NCI-H1105 (cell line): ENCODE results near the gene QSOX2.

Experiments
- DNase-seq: peaks from one replicate; lab custom pipeline; 2025; lab: John Stamatoyannopoulos, UW

The QSOX2 gene

DNA sequence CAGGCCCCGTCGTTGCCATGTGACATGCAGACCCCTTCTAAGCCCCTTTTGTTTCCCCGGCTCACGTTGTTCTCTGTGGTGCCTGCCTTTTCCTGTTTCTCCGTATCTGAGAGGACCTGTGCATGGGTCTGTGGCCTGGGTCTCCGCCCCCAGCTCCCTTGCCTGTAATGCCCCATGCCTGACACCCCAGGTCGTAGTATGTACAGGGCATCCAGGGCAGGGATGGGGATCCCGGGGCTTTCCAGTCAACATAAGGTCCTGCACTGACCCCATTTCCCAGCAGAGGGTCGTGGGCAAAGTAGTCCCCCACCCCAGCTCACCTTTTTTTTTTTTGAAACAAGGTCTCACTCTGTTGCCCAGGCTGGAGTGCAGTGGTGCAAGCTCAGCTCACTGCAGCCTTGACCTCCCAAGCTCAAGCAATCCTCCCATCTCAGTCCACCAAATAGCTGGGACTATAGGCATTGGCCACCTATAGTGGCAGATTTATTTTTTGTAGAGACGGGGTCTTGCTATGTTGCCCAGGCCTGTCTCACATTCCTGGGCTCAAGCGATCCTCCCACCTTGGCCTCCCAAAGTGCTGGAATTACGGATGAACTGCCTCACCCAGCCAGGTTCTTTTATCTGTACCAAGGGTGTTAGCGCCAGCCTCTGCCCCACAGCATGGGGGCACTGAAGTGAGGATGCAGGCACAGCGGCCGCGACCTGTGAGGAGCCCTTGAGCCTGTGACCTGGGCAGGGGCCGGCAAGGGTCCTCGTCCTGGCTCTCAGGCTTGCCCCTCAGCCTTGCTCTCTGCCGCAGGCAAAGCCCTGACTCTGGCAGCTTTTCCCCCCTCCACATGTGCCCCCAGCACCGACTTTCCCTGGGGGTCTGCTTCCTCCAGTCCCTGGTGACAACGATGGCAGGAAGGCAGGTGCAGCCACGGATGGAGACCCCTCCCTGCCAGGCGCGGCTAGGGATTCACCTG is 19.1 kb upstream of the QSOX2 start:
- DNase-seq = no peak

- DNase-seq = no peak
Observed at GRCh38 chr9:136264031-136264430, 18.4 kb upstream of the QSOX2 start.

DNA sequence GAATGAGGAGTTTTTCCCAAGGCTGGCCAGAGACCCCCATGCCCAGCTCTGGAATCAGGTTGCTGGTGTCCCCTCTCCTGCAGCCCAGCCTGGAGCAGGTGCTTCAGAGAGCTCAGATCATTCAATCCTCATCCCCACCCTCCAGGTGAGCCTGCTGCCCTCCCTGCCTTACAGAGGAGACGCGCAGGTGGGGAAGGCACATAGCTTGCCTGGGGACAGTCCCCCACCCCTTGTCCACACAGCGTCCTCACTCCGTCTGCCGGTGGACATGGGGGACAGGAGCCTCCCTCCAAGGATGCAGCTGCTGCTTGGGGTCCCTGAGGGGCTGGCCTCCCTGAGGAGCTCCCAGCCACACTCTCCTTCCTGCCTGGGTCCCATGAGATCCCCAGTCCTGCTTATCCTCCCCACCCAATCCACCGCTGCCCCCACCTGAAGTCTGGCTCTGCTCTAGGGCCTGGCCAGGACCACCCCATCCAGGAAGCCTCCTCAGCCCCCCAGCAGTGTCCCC is 17.1 kb upstream of the QSOX2 start:
- no peak for DNase-seq

DNA sequence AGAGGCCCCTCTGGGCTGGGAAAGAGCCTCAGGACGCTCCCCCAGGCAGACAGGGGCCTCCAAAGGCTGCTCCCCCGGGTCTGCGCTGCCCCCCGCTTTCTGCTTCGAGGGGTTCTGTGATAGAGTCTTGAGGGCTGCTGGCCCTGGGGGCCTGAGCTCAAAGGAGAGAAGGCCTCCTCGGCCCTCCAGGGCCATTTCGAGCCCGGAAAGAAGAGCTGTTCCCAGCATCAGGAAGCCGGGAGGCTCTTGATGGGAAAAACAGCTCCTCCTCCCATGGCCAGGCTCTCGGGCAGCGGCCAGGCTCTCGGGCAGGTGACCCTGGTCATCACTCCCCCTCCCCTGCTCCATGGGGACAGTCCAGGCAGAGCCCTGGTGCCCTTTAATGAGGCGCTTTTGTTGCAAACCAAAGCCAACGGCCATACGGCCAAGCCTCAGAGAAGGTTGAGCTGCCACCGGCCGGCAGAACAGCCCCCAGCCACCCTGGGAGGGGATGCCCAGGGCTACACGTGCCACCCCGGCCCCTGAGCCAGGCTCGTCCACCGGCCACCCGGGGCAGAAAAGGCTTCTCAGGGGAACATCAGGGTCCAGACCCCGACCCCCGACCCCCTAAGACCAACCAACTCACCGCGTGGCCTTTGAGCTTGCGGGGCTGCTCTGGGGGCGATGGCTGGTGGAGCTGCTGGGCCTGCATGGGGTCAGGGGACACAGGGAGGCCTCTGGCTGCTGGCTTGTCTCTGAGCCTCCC is 16.2 kb upstream of the QSOX2 start:
- no peak for DNase-seq

GRCh38 chr9:136260936-136261472 is 15.4 kb upstream of the QSOX2 start:
- DNase-seq = no peak

DNA sequence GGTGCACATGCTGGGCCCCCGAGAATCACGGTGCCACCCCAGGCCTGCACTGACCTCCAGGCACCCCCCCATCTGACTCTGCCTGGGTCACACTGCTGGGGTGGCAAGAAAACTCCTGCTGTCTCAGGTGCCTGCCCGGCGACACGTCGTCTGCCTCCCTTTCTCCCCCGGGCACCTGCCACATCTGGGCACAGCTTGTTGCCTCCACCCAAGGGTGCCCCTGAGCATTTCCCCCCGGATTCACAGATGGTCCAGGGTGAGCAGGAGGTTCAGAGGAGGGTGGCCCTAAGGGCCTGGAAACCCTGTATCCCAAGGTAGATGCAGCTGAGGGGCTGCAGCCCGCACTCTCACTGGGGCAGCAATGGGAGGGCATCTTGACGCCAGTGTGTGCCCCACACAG is 14.9 kb upstream of the QSOX2 start:
- no peak for DNase-seq

- DNase-seq = no peak
Observed at GRCh38 chr9:136259836-136260235, 14.2 kb upstream of the QSOX2 start.

DNA sequence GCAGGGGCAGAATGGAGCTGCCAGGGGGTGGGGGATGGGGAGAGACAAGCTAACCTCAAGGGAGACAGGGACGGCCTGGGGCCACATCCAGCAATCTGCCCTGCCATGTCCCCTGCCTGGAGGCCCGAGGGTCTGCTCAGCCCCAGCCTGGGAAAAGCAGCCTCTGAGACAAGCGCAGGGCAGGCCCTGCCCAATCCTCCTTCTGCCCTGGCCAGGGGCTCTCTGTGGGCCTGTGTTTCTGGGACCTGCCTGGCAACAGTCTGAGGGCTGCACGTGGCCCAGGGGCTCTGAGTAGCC is 13.9 kb upstream of the QSOX2 start:
- DNase-seq = no peak

- no peak for DNase-seq
Observed at GRCh38 chr9:136258786-136259516, 13.3 kb upstream of the QSOX2 start.

DNA sequence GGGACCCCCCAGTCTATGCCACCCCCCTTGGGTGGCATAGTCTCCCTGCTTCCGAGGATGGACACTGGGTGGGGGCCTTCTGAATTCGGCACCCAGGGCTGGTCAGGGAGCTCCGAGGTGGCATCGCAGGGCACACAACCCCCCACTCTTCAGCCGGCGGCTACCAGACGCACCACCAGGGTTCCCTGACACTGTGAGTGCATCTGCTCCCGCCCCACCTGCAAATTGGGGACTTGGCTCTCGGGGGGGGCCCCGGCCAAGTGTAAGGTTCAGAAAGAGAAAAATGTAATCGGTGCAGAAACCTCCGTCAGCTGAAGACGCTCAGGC is 12.7 kb upstream of the QSOX2 start:
- DNase-seq = no peak

- no peak for DNase-seq
Observed at GRCh38 chr9:136257381-136258298, 12.0 kb upstream of the QSOX2 start.

- no peak for DNase-seq
Observed at GRCh38 chr9:136255896-136256890, 10.6 kb upstream of the QSOX2 start.

GRCh38 chr9:136255166-136255538 is 9.5 kb upstream of the QSOX2 start:
- no peak for DNase-seq

GRCh38 chr9:136254381-136255165 is 9.0 kb upstream of the QSOX2 start:
- no peak for DNase-seq

DNA sequence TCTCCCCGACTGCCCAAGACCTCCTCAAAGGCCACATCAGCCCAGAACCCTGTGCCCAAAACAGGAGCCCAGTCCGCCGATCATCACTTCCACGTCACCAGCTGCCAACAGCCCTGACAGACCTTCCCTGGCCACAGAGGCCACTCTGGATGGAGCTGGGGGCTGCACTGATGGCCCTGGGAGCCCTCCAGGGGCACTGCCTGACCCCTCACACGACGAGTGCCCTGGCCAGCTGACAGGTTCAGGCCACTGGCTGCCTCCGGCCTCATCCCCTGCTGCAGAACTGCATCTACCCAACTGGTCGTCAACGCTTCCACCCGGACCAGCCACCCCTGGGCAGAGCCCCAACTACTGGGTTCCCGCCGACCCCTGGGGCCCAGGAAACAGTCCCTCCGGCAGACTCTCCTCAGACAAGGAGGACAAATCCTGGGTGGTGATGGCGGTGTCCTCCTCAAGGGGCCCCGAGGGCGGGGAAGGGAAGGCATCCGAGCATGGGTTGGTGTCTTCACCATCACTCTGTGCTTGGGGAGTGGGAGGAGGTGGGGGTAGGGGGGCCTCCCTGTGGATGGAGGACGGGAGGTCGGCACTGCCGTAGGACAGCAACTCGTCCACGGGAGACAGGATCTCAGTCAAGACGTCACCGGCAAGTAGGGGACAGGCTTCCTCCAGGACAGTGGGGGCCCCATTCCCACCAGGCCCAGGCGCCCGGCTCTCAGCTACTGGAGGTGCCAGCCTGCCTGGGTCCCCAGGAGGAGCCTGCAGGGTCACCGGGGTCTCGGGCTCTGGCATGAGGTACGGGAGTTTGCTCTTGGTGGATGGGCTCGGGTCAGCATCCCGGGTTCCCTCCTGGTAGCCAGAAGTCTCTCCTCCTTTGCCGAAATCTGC is 7.9 kb upstream of the QSOX2 start:
- DNase-seq = no peak

GRCh38 chr9:136252846-136253245 is 7.2 kb upstream of the QSOX2 start:
- DNase-seq = no peak

- no peak for DNase-seq
Observed at GRCh38 chr9:136252281-136252680, 6.7 kb upstream of the QSOX2 start.
